ENCODE data around the gene PCDHGC3.

DNA sequence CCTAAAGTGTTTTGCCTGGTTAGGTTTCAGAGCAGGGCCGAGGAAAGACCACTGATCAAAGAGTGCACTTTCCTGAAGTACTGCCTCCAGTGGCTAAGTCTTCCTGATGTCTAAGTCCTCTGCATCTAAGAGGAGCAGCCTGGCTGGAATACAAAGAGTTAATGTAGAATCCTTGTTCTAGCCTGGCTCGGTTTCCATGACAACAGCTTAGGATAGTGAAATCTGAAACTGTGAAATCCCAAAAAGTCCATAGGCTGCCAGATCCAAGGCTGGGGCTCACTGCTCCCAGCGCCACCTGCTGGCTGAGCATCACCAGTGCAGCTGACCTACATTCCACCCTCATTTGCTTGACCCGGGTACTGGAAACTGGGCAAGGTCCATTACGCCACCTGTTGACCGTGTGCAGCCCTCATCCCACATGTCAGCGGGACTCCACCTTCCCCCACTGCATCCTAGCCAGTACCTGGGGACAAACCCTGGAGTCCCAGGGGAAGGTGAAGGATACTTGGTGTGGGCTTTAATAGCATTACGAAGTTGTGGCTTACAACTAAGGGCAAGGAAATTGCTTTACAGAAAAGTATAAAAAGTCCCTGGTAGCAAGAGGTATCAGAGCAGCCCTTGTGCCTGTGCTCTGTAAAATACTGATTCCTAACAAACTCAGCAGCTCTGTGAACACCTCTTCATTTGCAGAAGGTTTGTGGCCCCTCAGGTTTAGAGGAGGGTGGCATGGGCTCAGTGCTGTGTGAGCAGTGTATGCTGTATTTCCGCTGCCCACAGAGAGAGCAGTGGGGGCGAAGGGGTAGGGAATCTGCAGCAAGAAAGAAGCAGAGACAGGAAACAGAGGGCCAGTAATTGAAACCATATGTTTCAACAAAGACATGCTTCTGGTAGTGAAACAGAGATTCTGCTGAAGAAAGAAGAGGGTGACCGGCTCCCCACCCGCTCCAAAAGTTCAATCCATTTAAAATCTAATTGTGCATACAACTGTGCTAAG lies 49.1 kb downstream of the PCDHGC3 start:
- TF ChIP-seq, protein P1, sequence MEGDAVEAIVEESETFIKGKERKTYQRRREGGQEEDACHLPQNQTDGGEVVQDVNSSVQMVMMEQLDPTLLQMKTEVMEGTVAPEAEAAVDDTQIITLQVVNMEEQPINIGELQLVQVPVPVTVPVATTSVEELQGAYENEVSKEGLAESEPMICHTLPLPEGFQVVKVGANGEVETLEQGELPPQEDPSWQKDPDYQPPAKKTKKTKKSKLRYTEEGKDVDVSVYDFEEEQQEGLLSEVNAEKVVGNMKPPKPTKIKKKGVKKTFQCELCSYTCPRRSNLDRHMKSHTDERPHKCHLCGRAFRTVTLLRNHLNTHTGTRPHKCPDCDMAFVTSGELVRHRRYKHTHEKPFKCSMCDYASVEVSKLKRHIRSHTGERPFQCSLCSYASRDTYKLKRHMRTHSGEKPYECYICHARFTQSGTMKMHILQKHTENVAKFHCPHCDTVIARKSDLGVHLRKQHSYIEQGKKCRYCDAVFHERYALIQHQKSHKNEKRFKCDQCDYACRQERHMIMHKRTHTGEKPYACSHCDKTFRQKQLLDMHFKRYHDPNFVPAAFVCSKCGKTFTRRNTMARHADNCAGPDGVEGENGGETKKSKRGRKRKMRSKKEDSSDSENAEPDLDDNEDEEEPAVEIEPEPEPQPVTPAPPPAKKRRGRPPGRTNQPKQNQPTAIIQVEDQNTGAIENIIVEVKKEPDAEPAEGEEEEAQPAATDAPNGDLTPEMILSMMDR (conservative IDR thresholded peaks at IDR 0.05; ENCODE audit: low read depth, low read length) = peak; percentile 100
- TF ChIP-seq EZH2 (IDR thresholded peaks at IDR 0.05; ENCODE audit: borderline replicate concordance, low read depth, low read length, poor library complexity, severe bottlenecking) = no peak

Measured in A673 (cell line).